ENCODE data around the gene P2RX7.

GRCh38 chr12:121111684-121112083 is 21.0 kb upstream of the P2RX7 start:
- TF ChIP-seq CTCF (IDR thresholded peaks at IDR 0.05; ENCODE audit: borderline replicate concordance, extremely low read depth, low read length, poor library complexity, severe bottlenecking) (no peak), EZH2 (IDR thresholded peaks at IDR 0.05; ENCODE audit: borderline replicate concordance, low read depth, low read length, severe bottlenecking) (no peak)

Data from DND-41 (cell line).